Stimulated activated CD4-positive, alpha-beta T cell treated with anti-CD3 and anti-CD28 coated beads, TNF-alpha, amount 100 ng/mL, for 48 hours (primary cell): Measurements from ENCODE around the gene SPON1.
"Not testable (repeated sequence)": the region's sequence is repeated elsewhere in the genome, so short reads cannot be mapped to it uniquely, and the experiment has no call there.

Experiments used
- DNase-seq, 3 donors: peaks; one replicate each; pipeline ENCODE4 v3.0.0-alpha.2; 2020; ENCODE audit warnings: low read depth in 3 of 3

Gene SPON1

GRCh38 chr11:14124350-14124749 lies 161.8 kb downstream of the SPON1 start:
- no peak for DNase-seq

GRCh38 chr11:14124886-14125285 lies 162.4 kb downstream of the SPON1 start:
- no peak for DNase-seq

GRCh38 chr11:14125529-14125928 lies 163.0 kb downstream of the SPON1 start:
- DNase-seq, result no peak

GRCh38 chr11:14127679-14128078 lies 165.2 kb downstream of the SPON1 start:
- no peak for DNase-seq

GRCh38 chr11:14132312-14132711 lies 169.8 kb downstream of the SPON1 start:
- DNase-seq, result no peak

- DNase-seq, result no peak
These were observed 170.9 kb downstream of the SPON1 start for GRCh38 chr11:14133381-14133780.

- DNase-seq, result no peak
These were observed 174.0 kb downstream of the SPON1 start for GRCh38 chr11:14136561-14136960.

- no peak for DNase-seq
These were observed 174.8 kb downstream of the SPON1 start for GRCh38 chr11:14137284-14137683.

- no peak for DNase-seq
These were observed 178.5 kb downstream of the SPON1 start for GRCh38 chr11:14140991-14141390.

- DNase-seq, result no peak
These were observed 179.2 kb downstream of the SPON1 start for GRCh38 chr11:14141676-14142075.

GRCh38 chr11:14144934-14145333 lies 182.4 kb downstream of the SPON1 start:
- no peak for DNase-seq

- no peak for DNase-seq
These were observed 186.2 kb downstream of the SPON1 start for GRCh38 chr11:14148653-14149273.

GRCh38 chr11:14149683-14150082 lies 187.2 kb downstream of the SPON1 start:
- DNase-seq, result no peak

- DNase-seq, result no peak
These were observed 188.4 kb downstream of the SPON1 start for GRCh38 chr11:14150878-14151277.

- DNase-seq, result not testable (repeated sequence)
These were observed 191.6 kb downstream of the SPON1 start for GRCh38 chr11:14154103-14154502.

GRCh38 chr11:14158393-14158792 lies 195.9 kb downstream of the SPON1 start:
- no peak for DNase-seq

GRCh38 chr11:14163576-14163975 lies 201.1 kb downstream of the SPON1 start:
- no peak for DNase-seq

GRCh38 chr11:14173679-14174078 lies 211.2 kb downstream of the SPON1 start:
- not testable (repeated sequence) for DNase-seq

GRCh38 chr11:14179116-14179820 lies 216.7 kb downstream of the SPON1 start:
- no peak for DNase-seq

GRCh38 chr11:14181121-14181520 lies 218.6 kb downstream of the SPON1 start:
- DNase-seq, result no peak

- no peak for DNase-seq
These were observed 220.4 kb downstream of the SPON1 start for GRCh38 chr11:14182833-14183364.

- DNase-seq, result no peak
These were observed 221.8 kb downstream of the SPON1 start for GRCh38 chr11:14184028-14184940.
